Neural crest cell (in vitro differentiated cells): ENCODE measurements around the gene AHCYL2. TPM values are rescaled to one million over a fixed set of nuclear protein-coding genes. Genes with fewer than 3 reads are reported as not detected.

ENCODE experiments used
- DNase-seq: peaks from one replicate; pipeline ENCODE4 v3.0.0; 2021; ENCODE audit warnings: low read depth, mixed read lengths, low spot score
- H3K27ac Mint-ChIP-seq: one replicate; pipeline ENCODE4 v1.8.0; 2021; ENCODE audit warnings: mild to moderate bottlenecking, mixed read lengths; ENCODE audit not compliant: unreplicated experiment
- H3K27me3 Mint-ChIP-seq: 2 replicates; pipeline ENCODE4 v1.8.0; 2021; ENCODE audit warnings: low read depth, mild to moderate bottlenecking, mixed read lengths
- H3K36me3 Mint-ChIP-seq: 2 replicates; pipeline ENCODE4 v1.8.0; 2021; ENCODE audit warnings: low read depth, mild to moderate bottlenecking, mixed read lengths
- H3K4me1 Mint-ChIP-seq: 2 replicates; pipeline ENCODE4 v1.8.0; 2021; ENCODE audit warnings: mixed read lengths
- H3K4me3 Mint-ChIP-seq: one replicate; pipeline ENCODE4 v1.8.0; 2021; ENCODE audit warnings: mild to moderate bottlenecking, mixed read lengths
- H3K9me3 Mint-ChIP-seq: 2 replicates; pipeline ENCODE4 v1.8.0; 2021; ENCODE audit warnings: mixed read lengths
- CTCF ChIP-seq: fragments of 200-600 bp; sonication (generic); conservative IDR thresholded peaks from 2 replicates; pipeline ENCODE4 v1.5.0; 2021; ENCODE audit warnings: antibody characterized with exemption, mild to moderate bottlenecking
- total RNA-seq: library from RNA; stranded (reverse); gene quantifications from 2 replicates; pipeline ENCODE4 v1.2.1, GENCODE V29; 2021

The AHCYL2 gene
- total RNA-seq, 1 donor from 2014 or later = 19.1 TPM

GRCh38 chr7:129227646-129228578 is 3.1 kb downstream of the AHCYL2 start:
- peaks cover 28% of the 10 kb centered on the region for H3K4me1 Mint-ChIP-seq
- TF ChIP-seq CTCF = no peak
- no peak overlapping the region for H3K27ac Mint-ChIP-seq
- H3K4me3 Mint-ChIP-seq = peak overlapping the region; percentile 5
- no peak for DNase-seq
- H3K36me3 Mint-ChIP-seq = no peaks in the 10 kb centered on the region
- peaks cover 6% of the 10 kb centered on the region for H3K27me3 Mint-ChIP-seq
- H3K9me3 Mint-ChIP-seq = no peaks in the 10 kb centered on the region

GRCh38 chr7:129228633-129229032 is 3.8 kb downstream of the AHCYL2 start:
- Mint-ChIP-seq H3K4me3 (no peak overlapping the region), H3K27me3 (peaks cover 6% of the 10 kb centered on the region), H3K9me3 (no peaks in the 10 kb centered on the region), H3K4me1 (peaks cover 25% of the 10 kb centered on the region), H3K27ac (no peak overlapping the region), H3K36me3 (no peaks in the 10 kb centered on the region)
- TF ChIP-seq CTCF = no peak
- DNase-seq = no peak

- Mint-ChIP-seq H3K36me3 (peaks cover 3% of the 10 kb centered on the region), H3K27ac (no peak overlapping the region), H3K4me3 (no peak overlapping the region), H3K9me3 (no peaks in the 10 kb centered on the region), H3K27me3 (no peaks in the 10 kb centered on the region), H3K4me1 (peaks cover 14% of the 10 kb centered on the region)
- no peak for DNase-seq
- TF ChIP-seq CTCF = no peak
These were observed 6.8 kb downstream of the AHCYL2 start for GRCh38 chr7:129231666-129232065.

- Mint-ChIP-seq H3K4me3 (no peak overlapping the region), H3K9me3 (no peaks in the 10 kb centered on the region), H3K36me3 (peaks cover 3% of the 10 kb centered on the region), H3K27ac (no peak overlapping the region), H3K4me1 (peaks cover 8% of the 10 kb centered on the region), H3K27me3 (no peaks in the 10 kb centered on the region)
- no peak for TF ChIP-seq CTCF
- no peak for DNase-seq
These were observed 13.7 kb downstream of the AHCYL2 start for GRCh38 chr7:129238546-129238945.

- H3K36me3 Mint-ChIP-seq = peaks cover 8% of the 10 kb centered on the region
- H3K27me3 Mint-ChIP-seq = no peaks in the 10 kb centered on the region
- no peak overlapping the region for H3K4me3 Mint-ChIP-seq
- DNase-seq = no peak
- peaks cover under 1% of the 10 kb centered on the region for H3K4me1 Mint-ChIP-seq
- TF ChIP-seq CTCF = no peak
- peaks cover 1% of the 10 kb centered on the region for H3K9me3 Mint-ChIP-seq
- no peak overlapping the region for H3K27ac Mint-ChIP-seq
These were observed 15.4 kb downstream of the AHCYL2 start for GRCh38 chr7:129240119-129240820.
